GM11168 (cell line): ENCODE data around the gene METTL8.

ENCODE experiments used
- in situ Hi-C: fragments of 300-500 bp; cut with MboI; formaldehyde crosslinking; loops from one replicate; pipeline ENCODE4 v1.12.0; 2022; ENCODE audit warnings: low sequenced_read_pairs; ENCODE audit not compliant: unreplicated experiment

The METTL8 gene

GRCh38 chr2:171348056-171348455 is 85.7 kb downstream of the METTL8 start:
- in situ Hi-C loops, result no loop called here

- in situ Hi-C loops, result no loop called here
Observed at GRCh38 chr2:171347591-171348032, 86.2 kb downstream of the METTL8 start.

GRCh38 chr2:171346723-171347557 is 86.8 kb downstream of the METTL8 start:
- in situ Hi-C loops, result no loop called here

GRCh38 chr2:171345971-171346722 is 87.6 kb downstream of the METTL8 start:
- in situ Hi-C loops, result no loop called here

- in situ Hi-C loops, result no loop called here
Observed at GRCh38 chr2:171344182-171344581, 89.6 kb downstream of the METTL8 start.

- in situ Hi-C loops, result no loop called here
Observed at GRCh38 chr2:171342067-171342413, 91.8 kb downstream of the METTL8 start.

- in situ Hi-C loops, result no loop called here
Observed at GRCh38 chr2:171341394-171342066, 92.3 kb downstream of the METTL8 start.

GRCh38 chr2:171334946-171335345 is 98.8 kb downstream of the METTL8 start:
- in situ Hi-C loops, result loop anchor here (5.0 kb wide), 1 partner anchor 72 kb away; no protein-coding TSS in a partner anchor

GRCh38 chr2:171334171-171334570 is 99.6 kb downstream of the METTL8 start:
- in situ Hi-C loops, result loop anchor here (5.0 kb wide), 1 partner anchor 73 kb away; no protein-coding TSS in a partner anchor

GRCh38 chr2:171330155-171330956 is 103.4 kb downstream of the METTL8 start:
- in situ Hi-C loops, result loop anchor here (5.0 kb wide), 1 partner anchor 77 kb away; no protein-coding TSS in a partner anchor

- in situ Hi-C loops, result no loop called here
Observed at GRCh38 chr2:171327043-171327496, 106.7 kb downstream of the METTL8 start.

- in situ Hi-C loops, result no loop called here
Observed at GRCh38 chr2:171325886-171326585, 107.8 kb downstream of the METTL8 start.

GRCh38 chr2:171323971-171324528 is 109.7 kb downstream of the METTL8 start:
- in situ Hi-C loops, result loop anchor here (5.0 kb wide), 1 partner anchor 142 kb away; no protein-coding TSS in a partner anchor

- in situ Hi-C loops, result loop anchor here (5.0 kb wide), 1 partner anchor 141 kb away; no protein-coding TSS in a partner anchor
Observed at GRCh38 chr2:171322928-171323327, 110.9 kb downstream of the METTL8 start.

GRCh38 chr2:171320731-171321130 is 113.1 kb downstream of the METTL8 start:
- in situ Hi-C loops, result loop anchor here (5.0 kb wide), 1 partner anchor 138 kb away; no protein-coding TSS in a partner anchor

- in situ Hi-C loops, result loop anchor here (5.0 kb wide), 1 partner anchor 138 kb away; no protein-coding TSS in a partner anchor
Observed at GRCh38 chr2:171320208-171320621, 113.6 kb downstream of the METTL8 start.

- in situ Hi-C loops, result no loop called here
Observed at GRCh38 chr2:171319164-171319810, 114.5 kb downstream of the METTL8 start.

GRCh38 chr2:171318463-171318934 is 115.3 kb downstream of the METTL8 start:
- in situ Hi-C loops, result no loop called here
